UCSD-AML1 (cell line): ENCODE data around the gene ATP11C.

Source experiments
- DNase-seq: peaks from one replicate; lab custom pipeline; 2025; ENCODE audit not compliant: unreplicated experiment; lab: John Stamatoyannopoulos, UW

Gene ATP11C

GRCh38 chrX:139811942-139812629 is 120.8 kb downstream of the ATP11C start:
- DNase-seq, result no peak

- no peak for DNase-seq
Observed at GRCh38 chrX:139804482-139804881, 128.4 kb downstream of the ATP11C start.

- DNase-seq, result no peak
Observed at GRCh38 chrX:139803224-139803623, 129.6 kb downstream of the ATP11C start.

GRCh38 chrX:139802048-139802447 is 130.8 kb downstream of the ATP11C start:
- no peak for DNase-seq

GRCh38 chrX:139801397-139801813 is 131.4 kb downstream of the ATP11C start:
- no peak for DNase-seq

- no peak for DNase-seq
Observed at GRCh38 chrX:139798701-139799100, 134.2 kb downstream of the ATP11C start.

- no peak for DNase-seq
Observed at GRCh38 chrX:139795196-139795595, 137.7 kb downstream of the ATP11C start.

- DNase-seq, result no peak
Observed at GRCh38 chrX:139787601-139788000, 145.3 kb downstream of the ATP11C start.

- no peak for DNase-seq
Observed at GRCh38 chrX:139784807-139785206, 148.0 kb downstream of the ATP11C start.

- DNase-seq, result no peak
Observed at GRCh38 chrX:139783959-139784358, 148.9 kb downstream of the ATP11C start.

- no peak for DNase-seq
Observed at GRCh38 chrX:139783030-139783429, 149.8 kb downstream of the ATP11C start.

GRCh38 chrX:139776599-139776998 is 156.3 kb downstream of the ATP11C start:
- no peak for DNase-seq

GRCh38 chrX:139770366-139770765 is 162.5 kb downstream of the ATP11C start:
- DNase-seq, result no peak

GRCh38 chrX:139766545-139766983 is 166.3 kb downstream of the ATP11C start:
- DNase-seq, result peak; percentile 24

GRCh38 chrX:139762400-139763183 is 170.3 kb downstream of the ATP11C start:
- no peak for DNase-seq

- no peak for DNase-seq
Observed at GRCh38 chrX:139759637-139760036, 173.2 kb downstream of the ATP11C start.

GRCh38 chrX:139758809-139759208 is 174.0 kb downstream of the ATP11C start:
- DNase-seq, result no peak

- no peak for DNase-seq
Observed at GRCh38 chrX:139758250-139758649, 174.6 kb downstream of the ATP11C start.

- no peak for DNase-seq
Observed at GRCh38 chrX:139751053-139751452, 181.8 kb downstream of the ATP11C start.

- DNase-seq, result no peak
Observed at GRCh38 chrX:139750390-139750789, 182.5 kb downstream of the ATP11C start.

- DNase-seq, result no peak
Observed at GRCh38 chrX:139739138-139739537, 193.7 kb downstream of the ATP11C start.

GRCh38 chrX:139738581-139738980 is 194.3 kb downstream of the ATP11C start:
- DNase-seq, result no peak
